CD4-positive, alpha-beta T cell treated with Interleukin-6 for 4 hours (primary cell): ENCODE data around the gene CPT1A.

Experiments used
- DNase-seq: peaks from one replicate; pipeline ENCODE4 v3.0.0-alpha.2; 2020; ENCODE audit warnings: mixed read lengths

Gene CPT1A

DNA sequence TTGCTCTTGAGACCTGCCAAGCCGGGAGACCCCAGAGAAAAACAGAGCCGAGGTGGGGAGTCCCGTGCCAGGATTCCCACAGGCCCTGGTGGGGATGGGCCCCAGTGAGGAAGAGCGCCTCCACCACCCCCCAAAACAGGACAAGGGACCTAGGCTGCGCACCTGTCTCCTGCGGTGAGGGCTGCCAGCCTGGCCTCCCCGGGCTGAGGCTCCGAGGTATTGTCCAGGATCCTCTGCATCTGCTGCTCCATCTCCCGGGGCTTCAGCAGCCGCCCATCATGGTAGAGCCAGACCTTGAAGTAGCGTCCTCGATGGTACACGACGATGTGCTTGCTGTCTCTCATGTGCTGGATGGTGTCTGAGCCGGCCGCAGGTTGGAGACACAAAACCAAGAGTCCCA is 57.1 kb downstream of the CPT1A start:
- DNase-seq = no peak

DNA sequence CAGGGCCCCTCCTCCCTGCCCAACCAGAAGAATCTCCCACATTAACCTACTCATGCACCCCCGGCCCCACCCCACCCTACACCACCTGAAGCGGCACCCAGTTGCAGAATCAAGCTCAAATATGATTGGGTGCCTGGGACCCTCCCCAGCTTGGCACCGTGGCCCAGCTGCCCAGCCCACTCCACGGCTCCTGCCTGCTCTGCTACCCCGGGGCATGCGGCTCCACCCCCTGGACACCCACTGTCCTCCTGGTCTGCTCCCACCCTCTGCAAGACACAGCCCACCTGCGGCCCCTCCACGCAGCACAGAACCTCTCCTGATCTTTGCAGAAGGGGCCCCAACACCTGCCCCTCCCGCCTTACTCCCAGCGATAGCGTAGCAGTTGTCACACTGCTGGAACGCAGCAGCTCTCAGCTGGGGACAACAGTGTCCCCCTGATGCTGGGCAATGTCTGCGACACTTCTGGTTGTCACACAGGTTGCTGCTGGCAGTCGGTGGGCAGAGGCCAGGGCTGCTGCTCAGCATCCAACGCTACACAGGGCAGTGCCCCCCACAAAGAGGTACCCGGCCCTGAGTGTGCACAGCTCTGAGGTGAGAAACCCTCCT is 58.4 kb downstream of the CPT1A start:
- no peak for DNase-seq

DNA sequence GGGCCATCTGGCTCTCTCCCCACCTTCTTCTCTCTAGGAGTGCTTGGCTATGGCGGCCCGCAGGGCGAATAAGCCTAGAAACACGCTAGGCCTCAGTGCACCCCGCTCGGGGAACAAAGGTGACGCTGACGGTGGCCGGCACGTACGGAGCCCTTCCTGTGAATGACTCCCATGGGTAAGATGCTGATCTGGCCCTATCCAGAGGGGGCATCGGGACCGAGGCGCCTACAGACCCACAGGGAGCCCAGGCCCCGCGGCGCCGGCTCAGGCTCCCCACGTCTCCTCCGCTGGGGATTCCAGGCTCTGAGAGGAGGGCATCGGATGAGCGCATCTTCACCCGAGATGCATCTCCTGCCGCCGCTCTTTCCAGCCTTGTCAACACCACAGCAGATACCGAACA is 59.0 kb downstream of the CPT1A start:
- DNase-seq = no peak

DNA sequence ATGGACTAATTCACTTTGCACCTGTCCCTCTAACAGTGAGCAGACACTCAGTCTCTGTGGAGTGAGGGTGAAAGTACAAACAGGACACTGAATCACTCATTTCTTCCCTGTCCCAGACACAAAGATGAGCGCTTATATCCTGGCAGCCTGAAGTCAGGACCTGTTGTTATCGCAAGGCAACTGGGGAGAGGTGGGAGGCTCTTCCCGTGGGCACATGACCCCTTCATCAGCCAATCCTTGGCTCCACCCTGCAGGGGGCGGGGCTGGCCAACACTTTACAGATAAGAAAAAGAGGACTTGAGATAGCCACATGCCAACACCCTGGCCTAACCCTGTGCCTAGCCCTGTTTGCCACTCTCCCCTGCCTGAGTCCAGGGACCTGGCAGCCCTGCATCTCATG is 60.9 kb downstream of the CPT1A start:
- DNase-seq = peak; percentile 8

DNA sequence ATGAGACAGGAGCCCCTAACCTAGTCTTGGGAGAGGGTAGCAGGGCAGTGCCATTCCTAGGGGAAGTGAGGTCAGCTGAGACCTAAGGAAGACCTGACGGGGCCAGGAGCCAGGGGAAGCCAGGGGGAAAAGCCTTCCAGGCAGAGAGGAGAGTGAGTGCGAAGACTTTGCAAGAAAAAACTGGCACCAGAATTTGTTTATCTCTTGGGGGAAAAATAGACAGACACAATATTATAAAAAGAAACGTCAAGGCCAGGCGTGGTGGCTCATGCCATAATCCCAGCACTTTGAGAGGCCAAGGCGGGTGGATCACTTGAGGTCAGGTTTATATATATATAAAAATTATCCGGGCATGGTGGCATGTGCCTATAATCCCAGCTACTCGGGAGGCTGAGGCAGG is 63.5 kb downstream of the CPT1A start:
- no peak for DNase-seq

DNA sequence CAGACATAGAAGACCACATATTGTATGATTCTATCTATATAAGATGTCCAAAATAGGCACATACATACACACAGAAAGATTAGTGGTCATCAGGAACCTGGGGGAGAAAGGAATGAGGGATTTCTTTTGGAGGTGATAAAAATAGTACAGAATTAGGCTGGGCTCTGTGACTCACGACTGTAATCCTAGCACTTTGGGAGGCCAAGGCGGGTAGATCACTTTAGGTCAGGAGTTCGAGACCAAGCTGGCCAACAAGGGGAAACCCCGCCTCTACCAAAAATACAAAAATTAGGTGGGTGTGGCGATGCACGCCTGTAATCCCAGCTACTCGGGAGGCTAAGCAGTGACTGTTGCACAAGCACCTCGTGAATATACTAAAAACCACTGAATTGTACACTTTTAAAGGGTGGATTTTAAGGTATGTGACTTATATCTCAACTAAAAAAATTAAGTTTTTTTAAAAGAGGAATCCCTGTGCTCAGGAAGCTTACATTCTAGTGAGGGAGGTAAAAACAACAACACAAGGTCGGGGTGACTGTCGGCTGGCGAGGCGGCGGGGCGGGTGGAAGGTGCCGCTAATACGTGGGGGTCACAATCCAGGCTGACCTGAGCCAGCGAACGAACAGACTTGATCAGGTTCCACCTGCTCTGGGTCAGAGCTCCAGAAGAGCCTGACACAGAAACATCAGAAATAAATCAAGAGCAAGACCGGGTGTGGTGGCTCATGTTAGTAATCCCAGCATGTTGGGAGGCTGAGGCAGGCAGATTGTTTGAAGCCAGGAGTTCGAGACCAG is 65.1 kb downstream of the CPT1A start:
- DNase-seq = no peak

DNA sequence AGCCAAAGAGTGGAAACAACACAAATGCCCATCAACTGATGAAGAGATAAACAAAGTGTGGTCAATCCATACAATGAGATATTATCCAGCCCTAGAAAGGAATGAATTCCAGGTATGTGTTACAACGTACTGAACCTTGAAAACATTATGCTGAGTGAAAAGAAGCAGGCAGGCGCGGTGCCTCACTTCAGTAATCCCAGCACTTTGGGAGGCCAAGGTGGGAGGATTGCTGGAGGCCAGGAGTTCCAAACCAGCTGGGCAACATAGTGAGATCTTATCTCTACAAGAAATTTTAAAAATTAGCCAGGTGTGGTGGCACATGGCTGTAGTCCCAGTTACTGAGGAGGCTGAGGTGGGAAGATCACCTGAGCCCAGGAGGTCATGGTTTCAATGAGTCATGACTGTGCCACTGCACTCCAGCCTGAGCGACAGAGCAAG is 65.7 kb downstream of the CPT1A start:
- DNase-seq = no peak

DNA sequence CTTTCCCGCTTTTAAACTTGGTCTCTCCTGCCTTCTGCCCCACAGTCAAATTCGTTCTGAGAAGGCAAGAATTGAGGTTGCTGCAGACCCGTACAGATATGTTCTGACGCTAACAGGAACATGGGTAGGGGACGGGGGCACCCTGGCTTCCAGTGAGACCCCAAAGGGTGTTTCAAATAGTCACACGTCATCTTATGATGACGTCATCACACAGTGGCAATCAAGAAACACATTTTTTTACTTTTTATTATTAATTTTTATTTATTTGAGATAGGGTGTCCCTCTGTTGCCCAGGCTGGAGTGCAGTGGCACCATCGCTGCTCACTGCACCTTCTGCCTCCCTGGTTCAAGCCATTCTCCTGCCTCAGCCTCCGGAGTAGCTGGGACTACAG is 67.5 kb downstream of the CPT1A start:
- no peak for DNase-seq

DNA sequence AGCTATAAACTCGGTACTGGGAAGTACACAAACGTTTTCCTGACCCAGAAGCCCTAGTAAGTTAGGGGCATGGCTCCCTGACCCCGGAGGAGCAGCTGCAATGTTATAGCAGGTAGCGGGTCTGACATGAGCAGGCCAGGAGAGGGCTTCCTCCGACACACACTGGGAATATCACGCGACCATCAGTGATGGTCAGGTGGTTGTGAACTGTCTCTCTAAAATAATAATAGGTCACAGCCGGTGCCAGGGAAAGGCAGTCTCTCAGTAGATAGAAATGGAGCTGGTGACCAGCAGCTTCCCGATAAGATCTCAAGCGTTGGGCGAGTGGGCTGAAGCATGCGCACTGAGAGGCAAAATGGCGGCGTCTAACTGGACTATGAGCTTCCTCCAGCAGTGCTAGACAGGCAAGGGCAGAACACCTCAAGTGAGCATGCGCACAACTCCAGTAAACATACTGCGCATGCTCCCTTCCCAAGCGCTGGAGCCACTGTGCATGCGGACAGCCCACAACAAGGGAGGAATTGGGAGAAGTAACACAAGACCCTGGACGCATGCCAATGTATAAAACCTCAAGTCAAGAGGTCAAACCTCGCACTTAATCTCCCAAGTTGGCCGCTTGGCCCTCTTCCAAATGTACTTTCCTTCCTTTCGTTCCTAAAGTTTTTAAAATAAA is 68.1 kb downstream of the CPT1A start:
- DNase-seq = no peak

DNA sequence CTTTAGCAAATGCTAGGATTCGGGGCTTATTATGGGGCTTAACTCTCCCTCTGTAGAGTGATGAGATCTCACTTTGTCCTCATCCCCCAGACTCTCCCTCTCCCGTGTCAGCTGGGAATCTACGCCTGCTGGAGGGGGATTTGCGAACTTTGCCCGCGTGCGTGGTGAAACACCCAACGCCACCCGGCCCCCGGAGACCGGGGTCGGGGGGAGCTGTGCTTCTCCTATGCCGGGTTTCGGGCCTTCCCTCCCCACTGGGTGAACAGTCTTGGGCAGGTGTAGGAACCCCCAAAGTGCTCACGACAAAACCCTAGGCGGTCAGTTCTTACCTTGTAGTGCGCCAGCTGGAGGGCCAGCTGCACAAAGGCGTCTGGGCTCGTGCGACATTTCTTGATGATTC is 68.8 kb downstream of the CPT1A start:
- DNase-seq = no peak

DNA sequence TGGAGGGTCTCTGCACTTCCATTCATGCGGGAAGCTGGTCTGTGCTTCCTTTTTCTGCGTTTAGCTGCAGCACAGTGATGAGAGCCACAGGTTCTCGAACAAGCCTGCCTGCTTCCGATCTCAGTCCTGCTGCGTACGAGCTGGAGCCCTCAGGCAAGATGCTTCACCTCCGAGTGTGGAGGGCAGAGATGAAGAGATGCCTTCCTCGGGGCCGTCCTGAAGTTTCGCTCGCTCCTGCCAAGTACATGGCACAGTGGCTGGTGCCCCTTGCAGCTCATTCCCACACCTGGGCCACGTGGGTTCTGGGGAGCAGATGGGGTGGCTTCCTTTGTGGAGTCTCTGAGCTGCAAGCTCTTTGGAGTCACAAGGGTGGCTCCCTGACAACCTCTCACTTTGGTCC is 70.9 kb downstream of the CPT1A start:
- DNase-seq = no peak

DNA sequence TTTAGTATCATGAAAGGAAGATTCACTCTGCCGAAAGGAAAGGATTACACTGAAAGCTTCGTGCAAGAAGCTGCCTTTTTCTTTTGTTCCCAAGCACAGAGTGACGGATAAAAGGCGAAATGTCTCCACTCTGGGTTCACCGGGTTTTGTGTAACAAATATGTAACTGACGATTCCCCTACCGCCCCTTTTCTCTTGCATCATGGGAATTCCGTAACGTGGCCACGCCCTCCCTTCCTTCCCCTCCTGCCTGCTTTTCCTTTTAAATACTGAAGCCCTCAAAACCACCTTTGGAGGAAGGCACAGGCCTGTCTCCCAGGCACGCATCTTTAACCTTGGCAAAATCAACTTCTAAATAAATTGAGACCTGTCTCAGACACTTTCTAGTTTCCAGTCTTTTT is 74.0 kb downstream of the CPT1A start:
- DNase-seq = no peak

DNA sequence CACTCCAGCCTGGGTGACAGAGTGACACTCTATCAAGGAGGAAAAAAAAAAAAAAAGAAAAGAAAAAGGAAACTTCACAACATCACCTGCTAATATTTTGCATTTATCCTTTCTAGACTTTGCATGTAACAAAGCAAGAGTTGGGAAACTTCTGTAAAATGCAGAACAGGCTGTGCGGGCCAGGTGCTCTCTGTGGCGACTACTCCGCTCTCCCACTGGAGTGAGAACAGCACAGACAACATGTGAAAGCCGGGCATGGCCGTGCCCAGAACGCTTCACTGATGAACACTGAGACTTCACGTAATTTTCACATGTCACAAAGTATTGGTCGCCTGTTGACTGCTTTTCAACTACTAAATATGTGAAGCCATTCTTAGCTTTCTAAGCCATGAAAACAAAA is 74.9 kb downstream of the CPT1A start:
- no peak for DNase-seq

DNA sequence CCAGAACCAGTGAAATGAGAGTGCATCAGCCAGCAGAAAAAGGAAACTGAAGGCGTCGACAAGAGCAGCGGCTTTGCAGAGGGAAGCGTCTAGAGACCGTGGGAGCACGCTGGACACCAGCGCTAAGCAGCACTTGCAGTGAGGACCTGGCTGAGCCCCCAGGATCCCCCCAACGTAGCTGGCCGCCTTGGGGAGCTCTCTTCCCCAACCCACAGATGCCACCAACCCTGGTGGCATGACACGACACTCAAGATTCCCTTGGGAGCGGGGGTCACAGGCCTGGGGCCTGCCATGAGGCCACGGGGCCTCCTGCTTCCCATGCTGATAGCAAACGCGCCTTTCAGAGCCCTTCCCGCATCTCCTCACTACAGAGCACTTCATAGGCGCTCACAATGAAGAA is 77.0 kb downstream of the CPT1A start:
- no peak for DNase-seq

DNA sequence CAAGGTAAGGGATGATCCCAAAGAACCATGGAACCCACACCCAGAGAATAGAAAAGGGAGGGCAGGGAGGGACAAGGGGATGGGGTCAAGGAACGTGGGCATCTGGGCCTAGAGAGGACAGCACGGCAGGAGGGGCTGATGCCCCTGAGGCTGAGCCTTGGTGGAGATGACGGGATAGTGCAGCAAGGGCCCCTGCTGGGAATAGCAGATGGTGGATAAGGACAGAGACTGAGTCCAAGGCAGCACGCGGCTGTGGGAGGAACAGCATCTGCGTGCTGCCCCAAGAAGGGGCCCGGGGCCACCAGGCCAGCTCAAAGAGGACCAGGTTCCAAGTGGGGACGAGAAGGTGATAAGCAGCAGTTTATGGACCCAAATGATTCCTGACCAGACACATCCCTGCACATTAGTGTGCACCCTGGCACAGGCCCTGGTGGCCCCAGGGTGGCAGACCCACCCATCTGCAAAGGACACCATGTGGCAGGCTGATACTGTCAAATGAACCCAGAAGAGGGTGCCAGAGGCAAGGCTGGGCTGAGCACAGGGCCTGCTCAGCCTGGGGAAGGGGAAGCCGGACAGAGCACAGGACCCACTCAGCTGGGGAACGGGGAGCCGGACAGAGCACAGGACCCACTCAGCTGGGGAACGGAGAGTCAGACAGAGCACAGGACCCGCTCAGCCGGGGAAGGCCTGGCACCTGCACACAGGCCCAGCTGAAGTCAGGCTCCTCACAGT is 77.6 kb downstream of the CPT1A start:
- DNase-seq = no peak

DNA sequence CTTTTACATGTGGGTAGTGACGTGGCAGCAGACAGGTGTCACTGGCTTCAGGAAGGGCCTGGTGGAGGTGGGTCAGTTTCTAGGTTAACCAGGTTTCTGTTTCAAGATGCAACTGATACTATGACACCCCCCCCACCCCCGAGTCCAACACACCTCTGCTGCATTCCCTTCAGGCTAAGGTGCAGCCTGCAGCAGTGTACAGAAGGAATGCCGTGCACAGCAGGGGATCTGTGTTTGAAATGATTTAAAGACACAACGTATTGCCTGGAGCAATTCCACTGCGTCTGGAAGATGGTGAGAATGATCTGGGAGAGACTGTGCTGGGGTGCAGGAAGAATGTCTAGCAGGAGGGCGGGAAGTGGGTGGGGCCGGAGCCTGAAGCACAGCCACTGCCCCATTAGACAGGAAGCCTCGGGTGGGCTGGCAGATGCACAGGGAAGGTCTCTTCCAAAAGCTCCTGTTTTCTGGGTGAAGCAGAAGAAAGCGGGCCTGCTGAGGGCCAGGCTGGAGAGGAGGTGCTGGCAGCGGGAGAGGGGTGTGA is 78.5 kb downstream of the CPT1A start:
- DNase-seq = no peak

DNA sequence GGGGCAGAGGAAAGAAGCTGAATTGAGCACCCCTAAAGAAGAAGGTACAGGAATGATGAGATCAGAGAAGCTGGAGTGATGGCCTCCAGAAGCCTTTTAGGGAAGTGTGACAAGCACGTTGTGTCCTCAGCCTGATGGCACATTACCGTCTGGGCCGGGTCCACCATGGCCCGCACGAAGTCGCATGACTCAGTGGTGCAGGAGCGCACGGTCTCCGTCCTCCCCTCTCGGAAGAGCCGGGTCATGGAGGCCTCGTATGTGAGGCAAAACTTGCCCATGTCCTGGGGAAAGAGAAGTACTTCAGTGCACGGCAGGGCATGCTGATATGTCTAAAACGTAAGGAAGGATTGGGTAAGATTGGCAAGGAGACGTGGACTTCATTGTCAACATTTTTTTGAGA is 79.2 kb downstream of the CPT1A start:
- no peak for DNase-seq

DNA sequence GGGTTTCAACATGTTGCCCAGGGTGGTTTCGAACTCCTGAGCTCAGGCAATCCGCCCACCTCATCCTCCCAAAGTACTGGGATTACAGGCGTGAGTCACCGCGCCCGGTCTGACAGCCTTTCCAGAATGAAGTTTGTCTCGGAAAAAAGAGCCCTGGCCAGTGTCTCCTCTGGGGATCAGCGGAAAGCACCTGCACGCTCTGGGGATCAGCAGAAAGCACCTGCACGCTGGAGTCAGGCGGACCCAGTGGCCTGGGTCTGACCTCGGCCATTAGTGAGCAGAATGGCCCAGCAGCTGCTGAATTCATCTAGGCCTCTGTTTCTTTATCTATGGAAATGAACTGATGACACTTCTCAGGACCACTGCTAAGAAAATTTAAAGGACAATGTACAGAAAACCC is 79.9 kb downstream of the CPT1A start:
- DNase-seq = no peak

DNA sequence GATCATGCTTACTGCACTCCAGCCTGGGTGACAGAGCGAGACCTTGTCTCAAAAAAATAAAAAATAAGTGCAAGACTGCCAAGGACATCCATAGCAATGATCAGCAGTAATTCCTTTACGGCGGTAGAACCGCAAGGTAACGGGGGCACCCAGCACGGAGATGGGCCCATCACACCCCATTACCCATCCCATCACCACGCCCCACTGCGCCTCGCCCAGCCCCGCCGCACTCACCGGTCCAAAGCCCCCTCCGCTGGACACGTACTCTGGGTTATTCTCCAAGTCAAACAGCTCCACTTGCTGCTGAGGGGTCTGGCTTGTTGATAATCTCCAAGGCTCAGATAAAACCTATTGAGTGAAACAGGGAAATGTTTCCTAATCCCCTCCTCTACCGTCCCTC is 81.7 kb downstream of the CPT1A start:
- DNase-seq = no peak

DNA sequence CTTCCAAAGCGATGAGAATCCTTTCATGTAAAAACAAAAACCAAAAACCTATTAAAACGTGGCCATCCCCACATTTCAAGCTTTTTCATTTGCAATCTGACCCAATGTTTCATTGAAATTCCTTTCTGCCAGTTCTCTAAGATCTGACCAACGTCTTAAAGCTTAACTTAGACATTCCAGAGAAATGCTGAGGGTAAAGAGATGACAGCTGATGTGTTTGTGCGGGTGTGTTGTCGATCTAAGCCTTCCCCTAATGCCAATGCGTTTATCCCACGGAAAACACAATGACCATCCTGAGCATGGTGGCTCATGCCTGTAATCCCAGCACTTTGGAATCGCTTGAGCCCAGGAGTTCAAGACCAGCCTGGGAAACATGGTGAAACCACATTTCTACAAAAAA is 84.0 kb downstream of the CPT1A start:
- no peak for DNase-seq

DNA sequence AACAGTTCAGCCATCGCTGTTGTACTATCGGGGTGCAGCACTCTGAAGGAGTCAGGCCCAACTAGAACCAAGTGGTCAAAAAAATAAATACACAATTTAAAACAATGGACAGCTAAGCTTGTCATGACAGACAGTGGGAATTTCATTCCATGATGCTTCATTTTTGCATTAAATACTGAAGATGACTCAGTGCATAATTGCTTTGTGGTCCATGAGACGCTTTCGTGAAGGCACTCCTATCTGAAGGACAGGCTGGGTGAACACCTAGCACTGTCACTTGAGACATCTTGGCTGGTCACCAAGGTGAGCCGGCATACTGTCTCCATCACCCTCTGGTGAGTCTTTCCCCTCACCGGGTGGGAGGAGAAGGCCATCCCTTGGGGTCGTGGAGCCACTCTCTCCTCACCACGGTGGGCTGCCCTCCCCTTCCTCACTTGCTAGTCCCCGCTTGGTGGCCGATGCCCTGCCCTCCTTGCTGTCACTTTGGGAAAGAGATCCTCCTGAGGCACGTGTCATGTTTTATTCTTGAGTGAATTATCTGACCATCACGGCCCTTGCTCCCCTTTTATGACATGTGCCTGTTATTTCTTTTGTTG is 85.4 kb downstream of the CPT1A start:
- no peak for DNase-seq

DNA sequence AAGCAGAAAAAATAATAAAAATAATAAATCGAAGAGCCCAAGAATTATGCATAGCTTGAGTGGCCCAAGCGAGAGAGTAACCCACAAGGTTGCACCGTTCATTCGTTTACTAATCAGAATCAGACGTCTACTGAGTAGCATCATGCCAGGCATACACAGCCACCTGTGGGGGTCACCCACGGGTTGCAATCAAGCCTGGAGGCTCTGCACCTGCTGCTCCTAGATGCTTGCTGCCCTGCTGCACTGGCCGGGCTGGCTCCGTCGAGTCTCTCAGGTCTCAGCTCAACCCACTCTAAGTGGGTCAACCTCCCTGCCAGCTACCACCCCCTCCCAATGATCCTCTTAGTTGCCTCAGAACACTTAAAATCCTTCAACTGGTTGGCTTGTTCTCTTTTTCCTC is 88.4 kb downstream of the CPT1A start:
- DNase-seq = no peak

DNA sequence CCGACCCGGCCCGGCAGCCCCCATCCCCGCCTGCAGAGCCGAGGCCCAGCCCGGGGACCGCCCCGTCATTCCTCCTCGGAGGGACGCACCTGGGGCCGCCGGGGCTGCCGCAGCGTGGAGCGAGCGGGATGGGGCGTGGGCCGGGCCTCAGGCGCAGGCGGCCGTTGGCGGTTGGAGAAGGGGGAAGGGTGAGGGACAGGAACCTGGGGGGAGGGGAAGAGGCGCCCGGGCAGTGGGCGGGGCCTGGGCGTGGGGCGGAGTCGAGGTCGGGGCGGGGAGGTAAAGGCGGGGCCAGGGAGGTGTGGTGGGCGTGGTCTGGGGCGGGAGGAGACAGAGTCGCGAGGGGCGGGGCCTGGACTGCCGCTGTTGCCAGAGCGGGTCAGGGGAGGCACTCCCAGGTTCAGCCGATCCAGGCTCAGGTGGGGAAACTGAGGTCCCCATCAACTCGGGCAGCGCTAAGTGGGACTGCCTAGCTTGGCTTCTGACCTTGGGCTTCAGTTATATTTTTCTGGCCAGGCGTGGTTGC is 90.3 kb downstream of the CPT1A start, which contains the start of gene TESMIN:
Gene TESMIN, minus strand, starts transcription at position 190 of the 526 bp plus-strand sequence. CDS start 860 bp downstream, outside the sequence.
- peak; percentile 94 for DNase-seq
